K562 (cell line): ENCODE measurements around the gene PSMC3IP. TPM values are rescaled to one million over a fixed set of nuclear protein-coding genes. Genes with fewer than 3 reads are reported as not detected.
A peak's percentile ranks its signal among the peaks of the same experiment; 100 is the strongest.

ENCODE experiments used
- ASH1L ChIP-seq: fragments of 450-650 bp; IDR thresholded peaks from 2 replicates; pipeline ENCODE4 v1.6.1; 2018; ENCODE audit warnings: borderline replicate concordance, mild to moderate bottlenecking, low read depth; ENCODE audit not compliant: partially characterized antibody
- ATF6 ChIP-seq: sonication (generic); formaldehyde crosslinking; IDR thresholded peaks from 2 replicates; pipeline ENCODE4 v1.4.0; 2020; ENCODE audit warnings: mild to moderate bottlenecking, missing genetic modification reagents
- CHD2 ChIP-seq: IDR thresholded peaks from 2 replicates; pipeline ENCODE4 v1.6.1; 2011; ENCODE audit warnings: low read depth, low read length
- ELF4 ChIP-seq: fragments of 450-650 bp; formaldehyde crosslinking; IDR thresholded peaks from 2 replicates; pipeline ENCODE4 v1.4.0; 2022; ENCODE audit warnings: missing genetic modification characterization
- ESRRB ChIP-seq: fragments of 250-450 bp; sonication (Bioruptor Pico); IDR thresholded peaks from 2 replicates; pipeline ENCODE4 v1.5.0; 2020; ENCODE audit warnings: mild to moderate bottlenecking, moderate library complexity, borderline replicate concordance
- MEF2A ChIP-seq: IDR thresholded peaks from 2 replicates; pipeline ENCODE4 v1.6.1; 2011; ENCODE audit warnings: low read depth, mild to moderate bottlenecking, low read length, moderate library complexity; ENCODE audit not compliant: control insufficient read depth
- MEF2D ChIP-seq: conservative IDR thresholded peaks from 2 replicates; pipeline ENCODE4 v1.6.1; 2016; ENCODE audit warnings: low read depth, missing genetic modification characterization, missing compliant biosample characterization
- NR2C2 ChIP-seq, 2 experiments: fragments of 200-800 bp in 1 of 2; sonication (Bioruptor generic) in 1 of 2; sonication (generic) in 1 of 2; formaldehyde crosslinking in 1 of 2; IDR thresholded peaks; 2 replicates each; pipeline versions ENCODE4 v1.6.1 to v1.8.0; 2016 to 2022; ENCODE audit warnings: mild to moderate bottlenecking in 1 of 2, missing compliant biosample characterization in 1 of 2, missing genetic modification characterization in 1 of 2, missing genetic modification reagents in 1 of 2
- NR3C1 ChIP-seq: sonication (generic); formaldehyde crosslinking; IDR thresholded peaks from 2 replicates; pipeline ENCODE4 v1.8.1; 2022; ENCODE audit warnings: missing genetic modification reagents
- POLR2G ChIP-seq: fragments of 200-400 bp; formaldehyde crosslinking; IDR thresholded peaks from 2 replicates; pipeline ENCODE4 v1.6.1; 2017; ENCODE audit warnings: low read depth, mild to moderate bottlenecking, antibody characterized with exemption, low read length, moderate library complexity
- TFAP4 ChIP-seq: sonication (generic); formaldehyde crosslinking; IDR thresholded peaks from 2 replicates; pipeline ENCODE4 v1.8.0; 2022; ENCODE audit warnings: missing genetic modification reagents, mild to moderate bottlenecking, moderate library complexity, borderline replicate concordance
- XRCC3 ChIP-seq: fragments of 450-650 bp; IDR thresholded peaks from 2 replicates; pipeline ENCODE4 v1.6.1; 2017; ENCODE audit warnings: mild to moderate bottlenecking, moderate library complexity
- YBX1 ChIP-seq: fragments of 450-650 bp; IDR thresholded peaks from 2 replicates; pipeline ENCODE4 v1.7.1; 2016; ENCODE audit warnings: mild to moderate bottlenecking
- ZBTB17 ChIP-seq: fragments of 450-650 bp; formaldehyde crosslinking; IDR thresholded peaks from 2 replicates; pipeline ENCODE4 v1.4.0; 2020; ENCODE audit warnings: mild to moderate bottlenecking
- ZBTB9 ChIP-seq: fragments of 450-650 bp; formaldehyde crosslinking; IDR thresholded peaks from 2 replicates; pipeline ENCODE4 v1.4.0; 2020; ENCODE audit warnings: mild to moderate bottlenecking, moderate library complexity
- ZC3H4 ChIP-seq: sonication (generic); formaldehyde crosslinking; IDR thresholded peaks from 2 replicates; pipeline ENCODE4 v1.9.0; 2021; ENCODE audit warnings: missing genetic modification reagents, borderline replicate concordance
- ZNF140 ChIP-seq: fragments of 250-450 bp; sonication (Bioruptor Pico); IDR thresholded peaks from 2 replicates; pipeline ENCODE4 v1.8.0; 2021; ENCODE audit warnings: moderate library complexity, mild to moderate bottlenecking, inconsistent platforms
- ZNF639 ChIP-seq, 2 experiments: fragments of 200-800 bp in 1 of 2; sonication (Bioruptor generic) in 1 of 2; sonication (generic) in 1 of 2; formaldehyde crosslinking in 1 of 2; IDR thresholded peaks in 1 of 2; conservative IDR thresholded peaks in 1 of 2; 2 replicates each; pipeline versions ENCODE4 v1.5.0 to v1.6.1; 2016 to 2020; ENCODE audit warnings: missing compliant biosample characterization in 1 of 2, missing genetic modification characterization in 1 of 2, missing genetic modification reagents in 1 of 2
- ZNF740 ChIP-seq, 3 experiments: fragments of 200-800 bp in 1 of 3; sonication (Bioruptor generic) in 1 of 3; sonication (generic) in 1 of 3; formaldehyde crosslinking in 1 of 3; IDR thresholded peaks; 2 replicates each; pipeline versions ENCODE4 v1.6.1 to v1.8.0; 2016 to 2022; ENCODE audit warnings: mild to moderate bottlenecking in 2 of 3, missing compliant biosample characterization in 2 of 3, missing genetic modification characterization in 2 of 3, missing genetic modification reagents in 1 of 3
- polyA plus RNA-seq, 8 experiments: library from polyadenylated mRNA; depleted of rRNA in 4 of 8; stranded (reverse) in 5 of 8; unstranded in 3 of 8; fragments of >200 nt; fragmentation: Nextera tagmentation in 2 of 8; fragmentation: Illumina TruSeq in 1 of 8; extraction: Ambion mirVana in 2 of 8; extraction: Trizol in 1 of 8; gene quantifications; 2 replicates each; pipeline versions ENCODE4 v1.2.1 to v1.2.3, GENCODE V29; 2011 to 2014; ENCODE audit warnings: inconsistent platforms in 1 of 8, missing spikeins in 1 of 8
- total RNA-seq, 7 experiments: library from RNA; depleted of rRNA in 6 of 7; stranded (reverse); fragments of >200 nt in 6 of 7; fragmentation: Illumina TruSeq in 2 of 7; extraction: Trizol in 2 of 7; gene quantifications; 2 replicates each; pipeline versions ENCODE4 v1.2.1 to v1.2.3, GENCODE V29; 2011 to 2021; ENCODE audit warnings: low replicate concordance in 1 of 7

PSMC3IP gene
- total and polyA plus RNA-seq, 9 of the 15 experiments (the other 6 are each of a cell fraction or from before 2014, with no cell fraction given): 13.8 to 65.6 (median 32.8) TPM

- peak in 1 of 2 experiments; percentile 91; a peak in 2 of 4 replicates for TF ChIP-seq ZNF639 (CRISPR knock-in tag; conservative IDR thresholded peaks at IDR 0.05 in 1 of 2, IDR thresholded peaks at IDR 0.05 in 1 of 2)
- no peak for TF ChIP-seq ZNF140
- TF ChIP-seq ZBTB9: no peak
- TF ChIP-seq YBX1: no peak
- no peak for TF ChIP-seq ELF4 (CRISPR knock-in tag)
- TF ChIP-seq TFAP4: no peak
- no peak for TF ChIP-seq NR2C2 (CRISPR knock-in tag; IDR thresholded peaks at IDR 0.05)
- TF ChIP-seq NR2C2 (tag; IDR thresholded peaks at IDR 0.05): peak; percentile 83
- TF ChIP-seq CHD2: no peak
- TF ChIP-seq MEF2A: no peak
- no peak for TF ChIP-seq ZNF740 (CRISPR knock-in tag; IDR thresholded peaks at IDR 0.05)
- no peak for TF ChIP-seq ZNF740 (tag; IDR thresholded peaks at IDR 0.05)
- no peak for TF ChIP-seq ZBTB17
- TF ChIP-seq POLR2G: peak; percentile 80
- TF ChIP-seq XRCC3: no peak
- no peak for TF ChIP-seq ZC3H4
- TF ChIP-seq ESRRB (CRISPR knock-in tag): no peak
- no peak for TF ChIP-seq ATF6 (CRISPR knock-in tag)
- no peak for TF ChIP-seq NR3C1
- no peak for TF ChIP-seq MEF2D
- no peak for TF ChIP-seq ASH1L
Observed at GRCh38 chr17:42531455-42532354, 45.8 kb downstream of the PSMC3IP start (continued).
